Measurements from ENCODE around the gene PLXNA4. TPM values are rescaled to one million over a fixed set of nuclear protein-coding genes. Genes with fewer than 3 reads are reported as not detected.

PLXNA4 gene
- total and polyA plus RNA-seq, 9 of the 15 experiments (the other 6 are each of a cell fraction or from before 2014, with no cell fraction given): under 0.01 to 0.09 TPM; not detected in 7

DNA sequence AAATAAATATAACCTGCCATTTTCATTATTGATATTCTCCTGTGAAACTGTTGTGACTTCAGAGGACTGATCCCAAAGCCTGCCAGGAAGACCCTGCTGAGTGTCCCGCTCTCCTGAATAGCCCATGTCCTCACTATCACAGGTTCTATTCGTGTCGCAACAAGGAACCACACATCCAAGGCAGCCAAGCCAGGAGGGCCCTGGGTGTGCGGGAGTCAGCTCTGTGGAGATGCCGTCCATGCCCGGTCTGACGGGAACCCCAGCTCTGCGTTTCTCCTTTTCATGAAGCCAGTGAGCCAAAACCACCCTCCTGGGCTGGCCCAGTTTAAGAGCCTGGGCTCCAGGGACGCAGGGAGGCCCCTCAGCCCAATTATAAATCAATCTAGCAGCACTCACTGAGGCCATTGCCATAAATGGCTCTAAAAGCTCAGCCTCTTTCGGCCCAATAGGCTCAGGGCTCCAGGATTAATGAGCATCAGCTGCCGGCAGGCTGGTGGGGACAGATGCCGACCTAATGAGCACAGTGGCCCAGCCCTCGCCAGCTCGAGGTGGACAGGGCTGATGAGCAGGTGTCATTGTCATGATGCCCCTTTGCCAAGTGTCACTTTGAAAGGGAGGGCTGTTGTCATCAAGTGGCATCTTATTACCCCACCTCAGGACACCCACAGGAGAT is 177.9 kb downstream of the PLXNA4 start:
- no peaks in the 10 kb centered on the region for H3K36me3 ChIP-seq (ENCODE audit: control insufficient read depth, insufficient read depth, low read length)
- no peaks in the 10 kb centered on the region for H3K9me3 ChIP-seq (replicated peaks; ENCODE audit: control insufficient read depth, insufficient read depth, low read depth, low read length)
- H3K9me1 ChIP-seq (ENCODE audit: control insufficient read depth, insufficient read depth, low read length): no peaks in the 10 kb centered on the region
- FAIRE-seq (no peak), ATAC-seq (no peak), DNase-seq (ENCODE audit: extremely low read depth in 1 of 4, low spot score in 3 of 4) (no peak)
- WGBS (ENCODE audit: insufficient coverage, low coverage, missing lambda C conversion rate): 1% methylated on average over 14 of the region's 14 CpGs
- intact Hi-C loops (cut with micrococcal nuclease): no loop called here
- no peak overlapping the region for H3K9ac ChIP-seq (ENCODE audit: insufficient read depth in 1 of 2, low read depth in 2 of 2, low read length in 2 of 2)
- no peak overlapping the region for H3K4me2 ChIP-seq (ENCODE audit: insufficient read depth, low read length)
- no peak for TF ChIP-seq ESRRA (IDR thresholded peaks at IDR 0.05; ENCODE audit: borderline replicate concordance, low read depth)
- no peak for TF ChIP-seq ZNF431 (CRISPR knock-in tag; IDR thresholded peaks at IDR 0.05)
- TF ChIP-seq ARHGAP35 (IDR thresholded peaks at IDR 0.05; ENCODE audit: partially characterized antibody): no peak
- no peak for TF ChIP-seq PURB (CRISPR knock-in tag; IDR thresholded peaks at IDR 0.05; ENCODE audit: low read depth)
- TF ChIP-seq, protein P1, sequence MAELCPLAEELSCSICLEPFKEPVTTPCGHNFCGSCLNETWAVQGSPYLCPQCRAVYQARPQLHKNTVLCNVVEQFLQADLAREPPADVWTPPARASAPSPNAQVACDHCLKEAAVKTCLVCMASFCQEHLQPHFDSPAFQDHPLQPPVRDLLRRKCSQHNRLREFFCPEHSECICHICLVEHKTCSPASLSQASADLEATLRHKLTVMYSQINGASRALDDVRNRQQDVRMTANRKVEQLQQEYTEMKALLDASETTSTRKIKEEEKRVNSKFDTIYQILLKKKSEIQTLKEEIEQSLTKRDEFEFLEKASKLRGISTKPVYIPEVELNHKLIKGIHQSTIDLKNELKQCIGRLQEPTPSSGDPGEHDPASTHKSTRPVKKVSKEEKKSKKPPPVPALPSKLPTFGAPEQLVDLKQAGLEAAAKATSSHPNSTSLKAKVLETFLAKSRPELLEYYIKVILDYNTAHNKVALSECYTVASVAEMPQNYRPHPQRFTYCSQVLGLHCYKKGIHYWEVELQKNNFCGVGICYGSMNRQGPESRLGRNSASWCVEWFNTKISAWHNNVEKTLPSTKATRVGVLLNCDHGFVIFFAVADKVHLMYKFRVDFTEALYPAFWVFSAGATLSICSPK (IDR thresholded peaks at IDR 0.05; ENCODE audit: borderline replicate concordance): no peak
- BruUV-seq (replicated peaks): no TSS peak
- H2AFZ ChIP-seq (ENCODE audit: low read depth, low read length): no peak overlapping the region
- in situ Hi-C loops (cut with MboI): no loop called here
- no peaks in the 10 kb centered on the region for H3K4me1 ChIP-seq (replicated peaks in 1 of 2; ENCODE audit: control insufficient read depth in 2 of 2, insufficient read depth in 2 of 2, low read length in 2 of 2)
- peaks cover 9% of the 10 kb centered on the region; the same call in 1 of the 2 replicates for H4K20me1 ChIP-seq (replicated peaks; ENCODE audit: control insufficient read depth, insufficient read depth, low read length)
- H3K79me2 ChIP-seq (ENCODE audit: control insufficient read depth, insufficient read depth, low read length): no peaks in the 10 kb centered on the region
- H3K4me3 ChIP-seq: no peak overlapping the region
- no peak overlapping the region for H3K27ac ChIP-seq (ENCODE audit: extremely low read depth, low read depth, low read length)
- H3K27me3 ChIP-seq (ENCODE audit: control insufficient read depth in 2 of 2, insufficient read depth in 2 of 2, low read length in 2 of 2): peaks cover 3 to 29% of the 10 kb centered on the region in 2 experiments; a peak in 4 of 5 replicates
- CTCF ChIA-PET (ENCODE audit: low intra/inter-chr PET ratio): no interaction called here
- POLR2A ChIA-PET: no interaction called here
